22Rv1 (cell line): ENCODE results near the gene COLQ.

ENCODE experiments used
- CTCF ChIP-seq: fragments of 450-650 bp; IDR thresholded peaks from 2 replicates; pipeline ENCODE4 v1.5.1; 2017; ENCODE audit warnings: mild to moderate bottlenecking
- ZFX ChIP-seq: fragments of 450-650 bp; IDR thresholded peaks from 2 replicates; pipeline ENCODE4 v1.6.1; 2017; ENCODE audit warnings: antibody characterized with exemption, borderline replicate concordance

GRCh38 chr3:15505479-15506165 is 15.9 kb downstream of the COLQ start:
- TF ChIP-seq CTCF = no peak
- no peak for TF ChIP-seq ZFX
